Left hindlimb (tissue), 1 donor: ENCODE results near the gene TCF19.
"Not testable (repeated sequence)": the region's sequence is repeated elsewhere in the genome, so short reads cannot be mapped to it uniquely, and the experiment has no call there.

Experiments
- DNase-seq: peaks from one replicate; pipeline ENCODE4 v3.0.0-alpha.2; 2018

The TCF19 gene

DNA sequence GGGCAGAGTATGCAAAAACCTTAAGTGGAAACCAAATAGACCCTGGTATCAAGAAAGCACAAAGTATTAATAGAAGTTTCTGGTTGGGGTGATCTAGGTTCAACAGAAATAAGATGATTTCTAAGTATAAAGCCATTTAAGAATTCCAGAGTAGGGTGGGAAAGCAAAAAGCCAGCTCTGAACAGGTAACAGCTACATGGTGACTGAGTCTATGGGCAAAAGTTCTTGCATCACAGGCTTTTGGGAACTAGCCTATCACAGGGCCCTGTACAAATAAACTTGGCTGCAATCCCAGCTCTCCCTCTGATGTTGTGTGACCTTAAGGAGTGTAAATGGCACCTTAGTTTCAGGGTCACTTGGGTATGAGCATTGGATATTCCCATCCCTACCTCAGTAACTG lies 5.5 kb downstream of the TCF19 start:
- no peak for DNase-seq

DNA sequence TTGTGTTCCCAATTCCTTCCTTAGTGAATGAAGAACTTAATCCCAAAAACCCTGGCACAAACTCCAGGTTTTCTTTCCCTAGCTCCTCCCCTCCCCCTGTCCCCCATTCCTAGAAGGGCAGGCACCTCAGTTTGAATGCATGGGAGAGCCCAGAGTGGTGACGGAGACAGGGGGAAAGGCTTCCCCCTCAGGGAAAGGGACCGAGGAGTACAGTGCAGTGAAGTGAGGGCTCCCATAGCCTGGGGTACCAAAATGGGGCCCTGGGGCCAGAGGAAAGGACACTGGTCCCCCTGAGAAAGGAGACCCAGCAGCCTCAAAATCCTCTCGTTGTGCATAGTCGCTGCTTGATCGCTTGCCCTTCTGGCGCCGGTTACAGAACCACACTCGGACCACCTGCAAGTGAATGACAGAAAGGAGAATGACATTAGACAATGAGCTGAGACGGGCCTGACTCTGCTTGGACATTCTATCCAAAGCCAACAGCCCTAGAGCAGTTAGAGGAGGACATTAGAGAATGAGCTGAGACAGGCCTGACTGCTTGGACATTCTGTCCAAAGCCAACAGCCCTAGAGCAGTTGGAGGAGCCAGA lies 6.2 kb downstream of the TCF19 start:
- not testable (repeated sequence) for DNase-seq

DNA sequence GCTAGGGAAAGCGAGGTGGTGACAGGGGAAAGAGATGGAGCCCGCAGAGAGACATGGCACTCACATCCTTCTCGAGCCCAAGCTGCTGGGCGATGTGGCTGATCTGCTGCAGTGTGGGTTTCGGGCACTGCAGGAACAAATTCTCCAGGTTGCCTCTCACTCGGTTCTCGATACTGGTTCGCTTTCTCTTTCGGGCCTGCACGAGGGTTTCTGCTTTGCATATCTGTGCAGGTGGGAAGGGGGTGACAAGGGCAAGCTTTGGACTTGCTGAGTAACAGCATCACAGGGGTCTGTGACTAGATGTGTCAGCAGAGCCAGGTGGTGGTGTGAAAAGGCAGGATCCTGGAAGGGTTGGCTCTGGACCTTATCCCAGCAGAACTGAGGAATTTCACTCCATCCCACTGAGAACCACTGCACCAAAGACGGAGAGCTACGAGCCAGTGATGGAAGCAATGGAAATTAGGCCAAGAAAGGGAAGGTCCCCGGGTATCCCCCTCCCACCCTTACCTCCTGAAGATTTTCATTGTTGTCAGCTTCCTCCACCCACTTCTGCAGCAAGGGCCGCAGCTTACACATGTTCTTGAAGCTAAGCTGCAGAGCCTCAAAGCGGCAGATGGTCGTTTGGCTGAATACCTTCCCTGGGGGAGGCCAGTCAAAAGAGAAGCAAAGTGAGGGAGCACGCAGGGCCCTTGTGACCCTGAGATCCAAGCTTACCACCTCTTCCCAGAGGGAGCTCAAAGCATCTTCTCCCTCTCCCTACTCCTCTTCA lies 6.9 kb downstream of the TCF19 start:
- not testable (repeated sequence) for DNase-seq

DNA sequence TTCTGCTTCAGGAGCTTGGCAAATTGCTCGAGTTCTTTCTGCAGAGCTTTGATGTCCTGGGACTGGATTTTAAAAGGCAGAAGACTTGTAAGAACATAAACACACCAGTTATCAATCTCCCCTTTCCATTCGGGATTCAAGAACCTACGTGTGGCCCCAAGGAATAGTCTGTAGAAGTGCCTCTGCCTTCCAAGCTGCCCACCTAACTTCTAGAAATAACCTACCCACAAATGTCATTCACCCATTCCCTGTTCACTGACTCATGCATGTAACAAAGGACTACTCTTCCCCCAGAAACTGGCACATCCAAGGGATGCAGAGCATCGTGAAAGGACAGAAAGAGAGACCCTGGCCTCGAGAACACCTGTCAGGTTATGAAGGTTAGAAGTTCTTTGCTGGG lies 7.6 kb downstream of the TCF19 start:
- no peak for DNase-seq

DNA sequence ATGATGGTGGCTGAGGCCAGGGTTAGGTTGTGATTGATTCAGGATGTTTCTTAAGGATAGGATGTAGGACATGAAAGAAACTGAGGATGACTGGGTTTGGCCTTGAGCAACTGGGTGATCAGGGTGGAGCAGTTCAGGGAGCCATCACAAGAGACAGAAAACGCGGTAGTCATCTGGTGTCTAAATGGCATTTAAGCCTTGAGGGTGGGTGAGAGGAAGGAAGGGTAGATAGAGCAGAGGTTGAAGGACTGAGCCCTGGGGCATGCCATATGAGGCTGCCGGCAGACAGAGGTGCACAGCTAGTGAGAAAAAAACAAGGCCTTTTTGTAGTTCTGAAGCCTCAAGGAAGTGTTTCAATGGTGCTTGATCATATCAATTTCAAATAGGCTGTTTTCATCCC lies 10.2 kb downstream of the TCF19 start:
- no peak for DNase-seq

DNA sequence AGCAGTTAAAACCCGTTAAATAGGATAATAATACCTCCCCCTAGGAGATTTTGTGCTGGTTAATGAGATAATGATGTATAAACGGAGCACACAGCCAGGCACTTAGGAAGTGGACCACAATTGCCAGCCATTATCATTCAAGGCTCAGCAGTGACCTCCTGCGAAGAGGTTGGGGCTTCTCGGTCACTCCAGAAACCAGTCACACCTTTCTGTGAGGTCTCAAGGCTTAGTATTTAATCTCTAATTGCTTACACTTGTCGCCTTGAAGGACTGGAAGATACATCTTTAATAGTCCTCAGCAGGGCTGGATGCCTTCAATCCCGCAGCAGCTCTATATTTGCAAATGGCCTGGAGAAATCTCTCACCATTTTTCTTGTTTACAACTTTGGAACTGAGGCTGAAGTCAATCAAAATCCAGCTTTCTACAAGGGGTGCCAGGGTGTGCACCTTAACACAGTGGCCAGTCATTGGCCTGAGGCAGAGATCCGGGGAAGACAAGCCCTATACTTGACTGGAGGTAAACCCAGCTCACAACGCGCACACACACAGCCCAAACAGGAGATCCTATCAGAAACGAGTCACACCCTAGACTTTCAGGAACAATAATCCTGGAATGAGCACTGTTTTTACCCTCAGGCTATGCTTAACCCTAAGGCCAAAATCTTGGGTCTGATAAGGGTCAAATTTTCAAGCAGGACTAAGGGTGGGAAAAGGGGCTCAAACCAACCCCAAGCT lies 10.9 kb downstream of the TCF19 start:
- DNase-seq = no peak

DNA sequence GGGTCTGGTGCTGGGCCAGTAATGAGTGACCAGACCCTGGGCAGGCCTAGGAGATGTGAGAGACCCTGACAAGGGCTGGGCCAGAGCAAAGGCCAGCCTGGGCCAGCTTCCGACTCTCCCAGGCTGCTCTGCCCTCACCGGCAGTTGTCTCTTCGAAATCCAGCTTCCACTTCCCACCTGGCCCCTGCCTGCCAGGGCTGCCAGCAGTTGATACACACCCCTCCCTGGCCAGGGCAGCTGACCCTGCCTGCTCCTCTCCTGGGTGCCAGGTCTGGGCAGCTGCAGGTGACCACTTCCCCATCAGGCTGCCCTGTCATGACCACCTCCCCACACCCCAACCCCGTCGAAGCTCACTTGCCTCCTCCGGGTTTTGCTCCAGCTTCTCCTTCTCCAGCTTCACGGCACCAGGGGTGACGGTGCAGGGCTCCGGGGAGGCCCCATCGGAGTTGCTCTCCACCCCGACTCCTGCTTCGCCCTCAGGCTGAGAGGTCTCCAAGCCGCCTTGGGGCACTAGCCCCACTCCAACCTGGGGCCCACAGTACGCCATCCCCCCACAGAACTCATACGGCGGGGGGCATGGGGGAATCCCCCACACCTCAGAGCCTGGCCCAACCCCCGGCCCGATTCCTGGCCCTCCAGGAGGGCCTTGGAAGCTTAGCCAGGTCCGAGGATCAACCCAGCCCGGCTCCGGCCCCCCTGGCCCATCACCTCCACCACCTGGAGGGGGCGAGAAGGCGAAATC lies 11.6 kb downstream of the TCF19 start:
- not testable (repeated sequence) for DNase-seq

DNA sequence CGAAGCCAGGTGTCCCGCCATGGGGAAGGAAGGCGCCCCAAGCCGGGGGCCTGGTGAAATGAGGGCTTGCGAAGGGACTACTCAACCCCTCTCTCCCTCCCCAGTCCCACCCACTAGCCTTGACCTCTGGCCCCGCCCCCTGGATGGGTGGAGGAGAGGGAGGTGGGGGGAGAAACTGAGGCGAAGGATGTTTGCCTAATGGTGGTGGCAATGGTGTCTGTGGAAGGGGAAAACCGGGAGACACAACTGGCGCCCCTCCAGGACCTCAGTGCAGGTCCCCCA lies 12.2 kb downstream of the TCF19 start, which contains the start of gene POU5F1:
POU5F1 (minus strand) TSS at position 83 of the 282 bp plus-strand sequence; CDS start at position 21, 62 bp downstream.
- no peak for DNase-seq

DNA sequence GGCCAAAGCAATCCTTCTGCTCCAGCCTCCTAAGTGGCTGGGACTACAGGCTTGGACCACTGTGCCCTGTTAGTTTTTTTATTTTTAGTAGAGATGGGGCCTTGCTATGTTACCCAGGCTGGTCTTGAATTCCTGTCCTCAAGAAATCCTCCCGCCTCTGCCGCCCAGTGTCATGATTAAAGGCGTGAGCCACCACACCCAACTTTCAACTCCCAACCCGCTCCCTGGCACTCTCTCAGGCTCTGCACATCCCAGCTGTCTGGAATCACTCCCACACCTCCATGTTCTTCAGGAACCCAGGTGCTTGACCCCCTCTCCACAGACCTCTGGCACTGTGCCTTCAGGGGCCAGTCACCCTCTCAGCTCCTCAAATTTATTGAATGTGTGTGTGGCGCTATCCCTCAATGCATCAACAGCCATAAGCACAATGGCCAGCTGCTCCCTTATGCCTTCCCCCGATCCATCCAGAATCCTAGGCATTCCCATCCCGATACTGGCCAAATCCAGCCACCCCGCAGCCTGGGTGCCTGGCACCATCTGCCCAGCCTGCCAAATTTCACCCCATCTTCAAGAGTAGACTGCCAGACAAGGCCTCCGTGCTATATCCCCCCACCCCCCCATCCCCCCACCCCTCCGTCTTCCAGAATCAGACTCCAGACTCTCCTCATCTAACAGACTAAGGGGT lies 12.7 kb downstream of the TCF19 start:
- no peak for DNase-seq

DNA sequence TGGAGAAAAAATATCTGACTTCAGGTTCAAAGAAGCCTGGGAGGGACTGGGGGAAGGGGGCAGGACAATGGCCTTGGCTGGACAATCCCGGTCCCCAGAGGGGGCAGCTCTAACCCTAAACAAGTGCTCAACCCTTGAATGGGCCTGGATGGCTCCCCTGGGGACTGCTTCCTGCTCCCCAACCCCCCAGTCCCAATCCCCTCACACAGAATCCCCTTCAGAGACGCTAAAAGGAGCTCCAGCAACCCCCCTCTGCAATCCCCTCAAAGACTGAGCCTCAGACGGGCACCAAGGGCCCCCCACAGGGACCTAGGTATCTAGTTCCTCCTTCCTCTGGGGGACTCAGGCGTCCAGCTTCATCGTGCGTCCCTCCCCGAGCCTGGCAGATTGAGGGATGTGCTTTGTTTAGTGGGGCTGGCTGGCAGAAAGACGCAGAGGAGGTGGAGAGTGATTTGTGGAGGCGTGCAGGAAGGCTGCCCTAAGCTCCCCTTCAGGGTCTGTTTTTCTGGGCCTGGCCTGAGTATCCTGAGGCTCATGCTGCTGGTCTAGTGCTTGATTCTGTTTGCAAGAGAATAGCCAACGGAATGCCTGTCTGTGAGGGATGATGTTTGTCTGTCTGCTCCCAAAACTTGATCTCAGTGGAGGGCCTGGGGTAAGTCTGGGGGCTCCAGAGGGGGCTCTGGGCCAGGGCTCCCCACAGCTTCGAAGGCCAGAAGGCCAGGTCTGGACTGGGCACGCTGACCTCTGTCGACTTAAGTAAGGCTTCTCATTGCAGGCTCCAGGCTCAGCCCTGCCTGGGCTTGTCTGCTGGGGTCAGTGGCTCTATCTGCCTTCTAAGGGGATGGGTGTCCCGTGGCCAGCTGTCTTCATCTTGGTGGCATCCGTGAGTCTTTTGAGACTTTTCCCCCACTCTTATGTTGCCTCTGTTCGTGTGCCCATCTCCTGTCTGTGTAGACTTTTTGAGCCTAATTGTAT lies 13.8 kb downstream of the TCF19 start:
- DNase-seq = no peak

DNA sequence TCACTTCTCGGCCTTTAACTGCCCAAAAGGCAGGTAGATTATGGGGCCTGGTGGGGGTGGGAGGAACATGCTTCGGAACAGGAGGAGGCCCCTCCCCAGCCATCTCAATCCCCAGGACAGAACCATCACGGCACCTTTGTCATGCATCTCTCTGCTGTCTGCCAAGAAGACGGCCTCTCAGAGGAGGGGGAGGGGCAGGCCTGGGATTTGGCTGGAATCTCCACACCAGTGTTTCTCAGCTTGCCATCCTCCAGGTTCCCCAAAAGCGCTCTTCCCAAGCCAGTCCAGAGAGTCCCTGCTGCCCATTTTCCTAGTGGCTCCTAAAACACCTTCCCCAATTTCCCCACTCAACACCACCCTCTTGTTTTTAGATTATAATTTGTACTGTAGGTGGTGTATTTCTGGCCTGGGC lies 14.6 kb downstream of the TCF19 start:
- DNase-seq = no peak

DNA sequence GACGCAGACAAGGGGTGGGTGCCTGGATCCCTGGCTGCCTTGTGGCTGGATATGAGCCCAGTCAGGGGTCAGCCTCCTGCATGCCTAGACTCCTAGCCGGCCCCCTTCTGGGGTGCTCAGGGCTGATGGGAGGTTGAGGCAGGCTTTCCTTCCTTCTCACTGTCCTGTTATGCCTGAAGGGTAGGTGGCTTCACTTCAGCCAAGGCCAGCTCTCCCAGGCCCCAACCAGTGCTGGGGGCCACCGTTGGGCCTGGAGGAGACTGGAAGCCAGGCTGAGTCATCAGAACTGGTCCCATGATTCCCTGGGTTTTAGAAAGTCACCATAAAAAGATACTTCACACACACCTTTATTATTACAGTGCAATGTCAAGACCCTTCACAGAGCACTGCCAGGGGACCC lies 15.0 kb downstream of the TCF19 start:
- no peak for DNase-seq

DNA sequence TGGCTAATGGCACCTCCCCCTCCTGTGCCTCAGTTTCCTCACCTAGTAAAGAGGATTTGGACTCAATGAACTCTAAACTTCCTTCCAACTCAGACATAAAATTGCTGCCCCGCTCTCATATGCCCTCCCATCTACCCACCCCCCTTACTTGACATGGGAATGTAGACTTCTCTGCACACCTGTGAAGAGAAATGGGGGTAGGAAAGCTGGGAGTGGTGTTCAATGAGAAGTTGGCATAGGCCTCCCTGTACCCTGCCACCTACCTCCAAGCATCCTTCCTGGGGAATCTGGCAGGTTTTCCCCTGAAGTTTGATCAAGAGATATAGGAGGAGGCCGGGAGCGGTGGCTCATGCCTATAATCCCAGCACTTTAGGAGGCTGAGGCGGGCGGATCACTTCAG lies 16.0 kb downstream of the TCF19 start:
- DNase-seq = no peak

DNA sequence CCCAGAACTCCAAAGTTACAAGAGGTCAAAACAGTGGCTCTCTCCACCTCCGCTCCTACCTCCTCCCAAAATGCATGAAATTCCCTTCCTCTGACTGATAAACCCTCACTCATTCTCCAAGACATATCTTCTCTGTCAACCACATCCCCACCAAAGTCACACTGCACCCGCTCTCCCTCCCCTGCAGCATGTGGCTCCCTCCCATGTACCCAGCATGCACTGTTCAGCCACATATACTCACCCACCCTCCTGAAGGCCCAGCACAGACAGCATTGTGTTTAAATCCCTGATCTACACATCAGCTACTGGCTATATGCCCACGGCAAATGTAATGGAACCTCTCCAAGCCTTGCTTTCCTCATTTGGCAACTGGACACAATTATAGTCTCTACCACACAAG lies 17.6 kb downstream of the TCF19 start:
- DNase-seq = no peak

DNA sequence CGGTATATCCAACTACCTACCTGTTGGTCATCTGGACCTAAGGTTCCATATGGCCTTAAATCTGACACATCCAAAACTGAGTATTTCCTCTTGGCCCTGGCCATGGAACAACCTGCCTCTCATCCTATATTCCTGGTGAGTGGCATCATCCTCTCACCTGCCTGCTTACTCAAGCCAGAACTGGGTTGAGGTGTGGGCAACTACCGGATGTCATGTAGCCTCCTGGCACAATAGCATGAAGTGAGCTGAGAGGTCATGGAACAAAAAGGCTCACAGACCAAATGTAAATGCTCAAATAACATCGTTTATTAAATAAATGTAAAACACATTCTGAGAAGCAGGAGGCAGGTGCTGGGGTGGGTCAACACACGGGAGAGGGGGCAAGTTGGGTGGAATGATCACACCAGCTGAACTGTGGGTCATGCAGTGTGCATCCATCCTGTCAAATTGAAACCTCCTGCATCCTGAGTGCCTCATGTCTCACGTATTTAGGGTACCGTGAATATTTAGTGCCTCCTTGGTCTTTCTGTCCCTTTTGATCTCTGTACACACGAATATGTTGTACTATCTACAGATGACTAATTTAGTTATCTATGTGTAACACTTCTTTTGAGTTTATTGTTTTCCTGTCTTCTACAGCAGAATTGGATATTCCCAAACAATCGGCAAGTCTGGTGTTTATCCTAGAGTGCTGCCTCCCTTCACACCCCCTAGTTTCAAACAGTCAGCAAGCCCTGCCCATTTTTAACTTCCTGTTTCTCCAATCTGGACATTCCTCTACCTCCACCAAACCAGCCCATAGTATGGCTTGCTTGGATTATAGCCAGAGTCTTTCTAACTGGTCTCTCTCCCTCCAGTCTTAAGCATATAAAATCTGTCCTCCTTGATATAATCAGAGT lies 20.0 kb downstream of the TCF19 start:
- no peak for DNase-seq

DNA sequence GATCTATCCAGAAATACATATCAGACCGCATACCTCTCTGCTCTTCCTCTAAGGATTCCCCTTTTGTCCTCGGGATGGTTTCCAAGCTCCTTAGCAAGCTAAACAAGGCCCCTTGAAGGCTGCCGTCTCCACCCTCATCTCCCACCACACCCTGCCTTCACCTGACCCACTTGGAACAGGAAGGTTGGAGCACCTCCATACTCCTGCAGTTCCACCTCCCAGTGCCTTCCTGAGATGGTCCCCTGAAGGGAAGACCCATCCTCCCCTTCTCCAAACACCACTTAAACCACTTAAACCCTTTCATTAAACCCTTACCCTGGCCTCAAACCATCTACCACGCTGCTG lies 20.6 kb downstream of the TCF19 start:
- DNase-seq = no peak

DNA sequence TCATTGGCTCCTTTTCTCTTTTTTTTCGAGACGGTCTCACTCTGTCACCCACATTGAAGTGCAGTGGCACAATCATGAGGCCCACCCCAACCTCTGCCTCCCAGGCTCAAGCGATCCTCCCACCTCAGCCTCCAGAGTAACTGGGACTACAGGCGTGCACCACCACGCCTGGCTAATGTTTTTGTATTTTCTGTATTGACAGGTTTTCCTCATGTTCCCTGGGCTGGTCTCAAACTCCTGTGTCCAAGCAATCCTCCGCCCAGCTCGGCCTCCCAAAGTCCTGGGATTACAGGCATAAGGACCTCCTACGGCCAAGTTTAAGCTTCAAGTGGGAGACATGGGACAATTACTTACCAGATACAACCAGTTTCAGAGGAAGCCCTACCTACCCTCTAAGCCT lies 21.5 kb downstream of the TCF19 start:
- no peak for DNase-seq

DNA sequence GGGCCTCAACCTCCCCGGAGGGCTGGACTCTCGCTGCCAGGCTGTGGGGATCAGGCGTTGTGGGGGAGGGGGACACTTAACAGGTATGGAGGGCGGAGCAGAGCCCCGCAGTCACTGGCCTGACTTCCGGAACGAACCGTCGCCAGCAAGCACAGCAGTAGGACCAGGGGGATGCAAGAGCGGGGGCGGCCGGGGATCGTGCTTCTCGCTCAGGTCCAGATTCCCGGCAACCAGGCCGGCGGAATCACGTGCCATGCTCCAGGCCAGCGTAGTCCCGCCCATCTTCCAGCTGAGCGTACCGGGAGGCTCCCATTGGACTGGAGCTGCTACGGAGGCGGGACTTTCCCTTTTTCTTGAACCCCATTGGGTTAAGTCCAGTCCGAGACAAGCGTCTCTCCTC lies 22.1 kb downstream of the TCF19 start:
- peak; percentile 69 for DNase-seq

DNA sequence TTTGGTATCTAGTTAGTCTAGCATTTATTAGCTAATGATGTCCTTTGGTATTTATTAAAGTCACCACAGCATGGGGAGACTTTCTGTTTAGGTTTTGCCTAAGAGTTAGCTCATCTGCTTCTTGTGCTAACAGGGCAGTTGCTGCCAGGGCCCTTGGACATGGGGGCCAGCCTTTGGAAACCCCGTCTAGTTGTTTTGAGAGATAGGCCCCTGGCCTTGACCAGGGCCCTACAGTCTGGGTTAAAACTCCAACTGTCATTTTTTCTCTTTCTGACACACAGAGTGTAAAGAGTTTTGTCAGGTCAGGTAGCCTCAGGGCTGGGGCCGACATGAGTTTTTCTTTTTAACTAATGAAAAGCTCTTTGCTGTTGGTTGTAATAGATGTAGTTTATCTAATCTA lies 24.9 kb downstream of the TCF19 start:
- DNase-seq = not testable (repeated sequence)

DNA sequence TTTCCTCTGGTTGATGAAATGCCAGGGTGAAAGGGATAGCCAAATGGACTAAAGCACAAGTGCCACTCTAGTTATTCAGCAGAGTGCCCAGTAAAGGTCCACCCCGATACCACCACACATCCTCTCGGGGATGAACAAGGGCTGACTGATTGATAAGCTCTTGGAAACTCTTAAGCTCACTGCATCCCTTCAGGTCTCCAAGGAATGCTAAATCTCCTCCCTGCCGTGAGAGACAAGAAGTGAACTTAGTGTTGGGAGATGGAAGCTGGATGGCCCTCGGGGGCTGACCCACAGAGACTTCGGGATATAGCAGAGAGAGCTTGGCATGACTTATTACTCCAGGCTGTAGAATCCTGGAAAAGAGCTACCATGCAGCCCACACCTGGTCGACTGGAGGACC lies 25.5 kb downstream of the TCF19 start:
- not testable (repeated sequence) for DNase-seq

DNA sequence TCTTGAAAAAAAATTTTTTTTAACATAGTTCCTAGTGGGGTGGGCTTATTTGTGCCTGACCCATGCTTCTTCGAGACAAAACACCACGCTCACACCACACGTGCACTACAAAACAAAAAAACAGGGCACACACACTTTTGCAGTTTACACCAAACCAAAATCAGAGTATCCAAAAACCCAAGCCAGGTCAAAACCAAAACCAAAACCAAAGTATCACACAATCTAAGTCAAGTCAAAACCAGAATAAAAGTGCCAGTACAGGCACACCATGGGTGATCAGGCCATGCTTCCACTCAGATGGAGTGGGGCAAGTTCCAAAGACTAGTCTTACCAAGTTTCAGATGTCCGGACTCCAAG lies 27.3 kb downstream of the TCF19 start:
- DNase-seq = not testable (repeated sequence)
